GM12878 (cell line): ENCODE measurements around the gene OR2F2. TPM values are rescaled to one million over a fixed set of nuclear protein-coding genes. Genes with fewer than 3 reads are reported as not detected.
A peak's percentile ranks its signal among the peaks of the same experiment; 100 is the strongest.

Experiments used
- CBX3 ChIP-seq: fragments of 200-600 bp; sonication (generic); IDR thresholded peaks from 2 replicates; pipeline ENCODE4 v1.6.1; 2016; ENCODE audit warnings: low read depth, borderline replicate concordance
- DPF2 ChIP-seq: fragments of 450-650 bp; IDR thresholded peaks from 2 replicates; pipeline ENCODE4 v1.6.1; 2017; ENCODE audit warnings: mild to moderate bottlenecking
- EGR1 ChIP-seq, 2 experiments: IDR thresholded peaks; 1 replicate in 1 of 2; 2 replicates in 1 of 2; pipeline ENCODE4 v1.6.1; 2011 to 2012; ENCODE audit warnings: low read depth in 2 of 2, low read length in 2 of 2, borderline replicate concordance in 1 of 2, mild to moderate bottlenecking in 1 of 2, moderate library complexity in 1 of 2
- FOXM1 ChIP-seq: IDR thresholded peaks from 2 replicates; pipeline ENCODE4 v1.6.1; 2012; ENCODE audit warnings: low read depth, mild to moderate bottlenecking, inconsistent platforms, low read length, moderate library complexity
- IRF4 ChIP-seq: IDR thresholded peaks from 2 replicates; pipeline ENCODE4 v1.6.1; 2011; ENCODE audit warnings: low read depth, low read length
- JUND ChIP-seq: IDR thresholded peaks from 2 replicates; pipeline ENCODE4 v1.6.1; 2012; ENCODE audit warnings: low read depth, mild to moderate bottlenecking, low read length, improper control_type of control experiment, moderate library complexity
- MTA2 ChIP-seq: fragments of 450-650 bp; IDR thresholded peaks from 2 replicates; pipeline ENCODE4 v1.6.1; 2016; ENCODE audit warnings: low read depth, mild to moderate bottlenecking, moderate library complexity
- NFYA ChIP-seq: IDR thresholded peaks from 2 replicates; pipeline ENCODE4 v1.6.1; 2011; ENCODE audit warnings: low read depth, mild to moderate bottlenecking, low read length, improper control_type of control experiment, borderline replicate concordance
- SMAD1 ChIP-seq: fragments of 450-650 bp; IDR thresholded peaks from 2 replicates; pipeline ENCODE4 v1.6.1; 2018; ENCODE audit warnings: mild to moderate bottlenecking, low read depth; ENCODE audit not compliant: partially characterized antibody
- SPI1 ChIP-seq: IDR thresholded peaks from 2 replicates; pipeline ENCODE4 v1.6.1; 2011; ENCODE audit warnings: low read depth, mild to moderate bottlenecking, low read length, moderate library complexity, borderline replicate concordance; ENCODE audit not compliant: insufficient read depth
- SREBF1 ChIP-seq: IDR thresholded peaks from 2 replicates; pipeline ENCODE4 v1.6.1; 2012; ENCODE audit warnings: mild to moderate bottlenecking, low read length
- SREBF2 ChIP-seq: IDR thresholded peaks from 2 replicates; pipeline ENCODE4 v1.6.1; 2012; ENCODE audit warnings: mild to moderate bottlenecking, low read length
- SUZ12 ChIP-seq: fragments of 200-600 bp; sonication (generic); IDR thresholded peaks from one replicate; pipeline ENCODE4 v1.6.1; 2018; ENCODE audit warnings: antibody characterized with exemption, mild to moderate bottlenecking; ENCODE audit not compliant: unreplicated experiment
- TCF3 ChIP-seq: IDR thresholded peaks from 2 replicates; pipeline ENCODE4 v1.6.1; 2012; ENCODE audit warnings: low read depth, mild to moderate bottlenecking, low read length, borderline replicate concordance; ENCODE audit not compliant: insufficient read depth
- polyA plus RNA-seq, 11 experiments: library from polyadenylated mRNA; depleted of rRNA in 4 of 11; unstranded in 6 of 11; stranded (reverse) in 5 of 11; fragments of >200 nt; fragmentation: Nextera tagmentation in 4 of 11; fragmentation: Illumina TruSeq in 1 of 11; extraction: Ambion mirVana in 4 of 11; extraction: Trizol in 1 of 11; gene quantifications; 1 replicate in 1 of 11; 2 replicates in 10 of 11; pipeline versions ENCODE4 v1.2.1 to v1.2.3, GENCODE V29; 2011 to 2016; ENCODE audit warnings: inconsistent platforms in 2 of 11, missing spikeins in 2 of 11, low read depth in 1 of 11
- total RNA-seq, 4 experiments: library from RNA; depleted of rRNA in 3 of 4; stranded (reverse); fragments of >200 nt in 3 of 4; fragmentation: Illumina TruSeq in 1 of 4; extraction: Trizol in 1 of 4; gene quantifications; 2 replicates each; pipeline versions ENCODE4 v1.2.1 to v1.2.3, GENCODE V29; 2013 to 2021
- TF ChIP-seq, protein P1 (sequence below): fragments of 450-650 bp; IDR thresholded peaks from 2 replicates; pipeline ENCODE4 v1.6.1; 2017; ENCODE audit warnings: antibody characterized with exemption, mild to moderate bottlenecking, moderate library complexity
- TF ChIP-seq, protein P2 (sequence below): fragments of 450-650 bp; IDR thresholded peaks from 2 replicates; pipeline ENCODE4 v1.6.1; 2017; ENCODE audit warnings: mild to moderate bottlenecking, moderate library complexity
- TF ChIP-seq, protein P3 (sequence below): IDR thresholded peaks from 2 replicates; pipeline ENCODE4 v1.6.1; 2012; ENCODE audit warnings: low read depth, low read length, improper control_type of control experiment
- TF ChIP-seq, protein P4 (sequence below), 3 experiments: IDR thresholded peaks in 2 of 3; conservative IDR thresholded peaks in 1 of 3; 2 replicates each; pipeline ENCODE4 v1.5.1; 2011; ENCODE audit warnings: low read depth in 3 of 3, low read length in 3 of 3, mild to moderate bottlenecking in 3 of 3, control low read depth in 2 of 3, moderate library complexity in 2 of 3, inconsistent platforms in 1 of 3, mixed read lengths in 1 of 3; ENCODE audit not compliant: control insufficient read depth in 2 of 3, insufficient read depth in 1 of 3; ENCODE audit errors: extremely low read depth in 1 of 3
- TF ChIP-seq, protein P5 (sequence below): fragments of 450-650 bp; IDR thresholded peaks from 2 replicates; pipeline ENCODE4 v1.6.1; 2016; ENCODE audit warnings: mild to moderate bottlenecking

Gene OR2F2
- total and polyA plus RNA-seq, 10 of the 15 experiments (the other 5 are each of a cell fraction or from before 2014, with no cell fraction given), result not detected

DNA sequence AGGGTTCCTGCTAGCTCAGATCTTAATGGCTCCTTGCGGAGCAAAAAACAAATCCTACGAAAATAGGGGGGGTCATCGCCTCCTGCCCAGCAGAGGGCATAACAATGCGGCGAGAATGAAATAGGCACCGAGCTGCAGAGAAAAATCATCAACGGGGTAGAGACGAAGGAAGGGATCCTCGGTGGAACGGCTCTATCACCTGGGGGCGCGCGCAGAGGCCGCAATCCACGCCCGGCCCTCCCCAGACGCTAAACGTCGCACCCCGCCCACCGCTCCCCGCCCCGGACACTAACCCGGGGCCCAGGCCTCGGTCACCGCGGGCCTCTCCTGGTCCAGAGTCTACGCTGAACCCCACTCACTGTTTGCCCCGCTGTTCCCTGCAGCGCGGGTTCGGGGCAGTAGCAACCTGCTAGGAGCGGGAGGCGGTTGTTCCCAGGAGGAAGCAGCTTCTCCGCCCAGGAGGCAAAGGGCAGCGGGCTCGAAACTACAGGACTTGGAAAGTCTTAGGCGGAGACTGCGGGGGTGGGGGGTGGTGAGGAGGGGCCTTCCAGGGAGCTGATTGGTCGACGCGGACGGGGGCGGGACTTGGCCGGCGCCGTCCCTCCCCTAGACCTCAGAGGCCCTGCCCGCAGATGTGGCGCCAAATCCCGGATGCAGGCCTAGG is 33.2 kb upstream of the OR2F2 start, which contains the start of gene TCAF1 (continued):
- TF ChIP-seq, protein P1, sequence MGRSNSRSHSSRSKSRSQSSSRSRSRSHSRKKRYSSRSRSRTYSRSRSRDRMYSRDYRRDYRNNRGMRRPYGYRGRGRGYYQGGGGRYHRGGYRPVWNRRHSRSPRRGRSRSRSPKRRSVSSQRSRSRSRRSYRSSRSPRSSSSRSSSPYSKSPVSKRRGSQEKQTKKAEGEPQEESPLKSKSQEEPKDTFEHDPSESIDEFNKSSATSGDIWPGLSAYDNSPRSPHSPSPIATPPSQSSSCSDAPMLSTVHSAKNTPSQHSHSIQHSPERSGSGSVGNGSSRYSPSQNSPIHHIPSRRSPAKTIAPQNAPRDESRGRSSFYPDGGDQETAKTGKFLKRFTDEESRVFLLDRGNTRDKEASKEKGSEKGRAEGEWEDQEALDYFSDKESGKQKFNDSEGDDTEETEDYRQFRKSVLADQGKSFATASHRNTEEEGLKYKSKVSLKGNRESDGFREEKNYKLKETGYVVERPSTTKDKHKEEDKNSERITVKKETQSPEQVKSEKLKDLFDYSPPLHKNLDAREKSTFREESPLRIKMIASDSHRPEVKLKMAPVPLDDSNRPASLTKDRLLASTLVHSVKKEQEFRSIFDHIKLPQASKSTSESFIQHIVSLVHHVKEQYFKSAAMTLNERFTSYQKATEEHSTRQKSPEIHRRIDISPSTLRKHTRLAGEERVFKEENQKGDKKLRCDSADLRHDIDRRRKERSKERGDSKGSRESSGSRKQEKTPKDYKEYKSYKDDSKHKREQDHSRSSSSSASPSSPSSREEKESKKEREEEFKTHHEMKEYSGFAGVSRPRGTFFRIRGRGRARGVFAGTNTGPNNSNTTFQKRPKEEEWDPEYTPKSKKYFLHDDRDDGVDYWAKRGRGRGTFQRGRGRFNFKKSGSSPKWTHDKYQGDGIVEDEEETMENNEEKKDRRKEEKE, result no peak
- TF ChIP-seq DPF2 (peak; percentile 32; the same call in 1 of the 2 replicates), SREBF2 (no peak), FOXM1 (no peak), SREBF1 (no peak), IRF4 (no peak), SPI1 (no peak), CBX3 (no peak), SUZ12 (no peak), NFYA (no peak), MTA2 (0 out of 2 replicates have a peak, but pooled peaks have one; percentile 22), TCF3 (no peak), JUND (no peak), EGR1 (IDR thresholded peaks at IDR 0.05; ENCODE audit: borderline replicate concordance in 1 of 2, low read depth in 2 of 2, low read length in 2 of 2) (peak; percentile 17 to 96), SMAD1 (no peak)
- TF ChIP-seq, protein P2, sequence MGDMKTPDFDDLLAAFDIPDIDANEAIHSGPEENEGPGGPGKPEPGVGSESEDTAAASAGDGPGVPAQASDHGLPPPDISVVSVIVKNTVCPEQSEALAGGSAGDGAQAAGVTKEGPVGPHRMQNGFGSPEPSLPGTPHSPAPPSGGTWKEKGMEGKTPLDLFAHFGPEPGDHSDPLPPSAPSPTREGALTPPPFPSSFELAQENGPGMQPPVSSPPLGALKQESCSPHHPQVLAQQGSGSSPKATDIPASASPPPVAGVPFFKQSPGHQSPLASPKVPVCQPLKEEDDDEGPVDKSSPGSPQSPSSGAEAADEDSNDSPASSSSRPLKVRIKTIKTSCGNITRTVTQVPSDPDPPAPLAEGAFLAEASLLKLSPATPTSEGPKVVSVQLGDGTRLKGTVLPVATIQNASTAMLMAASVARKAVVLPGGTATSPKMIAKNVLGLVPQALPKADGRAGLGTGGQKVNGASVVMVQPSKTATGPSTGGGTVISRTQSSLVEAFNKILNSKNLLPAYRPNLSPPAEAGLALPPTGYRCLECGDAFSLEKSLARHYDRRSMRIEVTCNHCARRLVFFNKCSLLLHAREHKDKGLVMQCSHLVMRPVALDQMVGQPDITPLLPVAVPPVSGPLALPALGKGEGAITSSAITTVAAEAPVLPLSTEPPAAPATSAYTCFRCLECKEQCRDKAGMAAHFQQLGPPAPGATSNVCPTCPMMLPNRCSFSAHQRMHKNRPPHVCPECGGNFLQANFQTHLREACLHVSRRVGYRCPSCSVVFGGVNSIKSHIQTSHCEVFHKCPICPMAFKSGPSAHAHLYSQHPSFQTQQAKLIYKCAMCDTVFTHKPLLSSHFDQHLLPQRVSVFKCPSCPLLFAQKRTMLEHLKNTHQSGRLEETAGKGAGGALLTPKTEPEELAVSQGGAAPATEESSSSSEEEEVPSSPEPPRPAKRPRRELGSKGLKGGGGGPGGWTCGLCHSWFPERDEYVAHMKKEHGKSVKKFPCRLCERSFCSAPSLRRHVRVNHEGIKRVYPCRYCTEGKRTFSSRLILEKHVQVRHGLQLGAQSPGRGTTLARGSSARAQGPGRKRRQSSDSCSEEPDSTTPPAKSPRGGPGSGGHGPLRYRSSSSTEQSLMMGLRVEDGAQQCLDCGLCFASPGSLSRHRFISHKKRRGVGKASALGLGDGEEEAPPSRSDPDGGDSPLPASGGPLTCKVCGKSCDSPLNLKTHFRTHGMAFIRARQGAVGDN, result 0 out of 2 replicates have a peak, but pooled peaks have one; percentile 47
- TF ChIP-seq, protein P3, sequence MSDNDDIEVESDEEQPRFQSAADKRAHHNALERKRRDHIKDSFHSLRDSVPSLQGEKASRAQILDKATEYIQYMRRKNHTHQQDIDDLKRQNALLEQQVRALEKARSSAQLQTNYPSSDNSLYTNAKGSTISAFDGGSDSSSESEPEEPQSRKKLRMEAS, result no peak
- TF ChIP-seq, protein P4, sequence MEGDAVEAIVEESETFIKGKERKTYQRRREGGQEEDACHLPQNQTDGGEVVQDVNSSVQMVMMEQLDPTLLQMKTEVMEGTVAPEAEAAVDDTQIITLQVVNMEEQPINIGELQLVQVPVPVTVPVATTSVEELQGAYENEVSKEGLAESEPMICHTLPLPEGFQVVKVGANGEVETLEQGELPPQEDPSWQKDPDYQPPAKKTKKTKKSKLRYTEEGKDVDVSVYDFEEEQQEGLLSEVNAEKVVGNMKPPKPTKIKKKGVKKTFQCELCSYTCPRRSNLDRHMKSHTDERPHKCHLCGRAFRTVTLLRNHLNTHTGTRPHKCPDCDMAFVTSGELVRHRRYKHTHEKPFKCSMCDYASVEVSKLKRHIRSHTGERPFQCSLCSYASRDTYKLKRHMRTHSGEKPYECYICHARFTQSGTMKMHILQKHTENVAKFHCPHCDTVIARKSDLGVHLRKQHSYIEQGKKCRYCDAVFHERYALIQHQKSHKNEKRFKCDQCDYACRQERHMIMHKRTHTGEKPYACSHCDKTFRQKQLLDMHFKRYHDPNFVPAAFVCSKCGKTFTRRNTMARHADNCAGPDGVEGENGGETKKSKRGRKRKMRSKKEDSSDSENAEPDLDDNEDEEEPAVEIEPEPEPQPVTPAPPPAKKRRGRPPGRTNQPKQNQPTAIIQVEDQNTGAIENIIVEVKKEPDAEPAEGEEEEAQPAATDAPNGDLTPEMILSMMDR (IDR thresholded peaks at IDR 0.05 in 2 of 3, conservative IDR thresholded peaks at IDR 0.05 in 1 of 3; ENCODE audit: control insufficient read depth in 2 of 3, extremely low read depth in 1 of 3, insufficient read depth in 1 of 3, low read depth in 3 of 3, low read length in 3 of 3), result peak; percentile 25 to 40 (median 38); a peak in 5 of 6 replicates
- TF ChIP-seq, protein P5, sequence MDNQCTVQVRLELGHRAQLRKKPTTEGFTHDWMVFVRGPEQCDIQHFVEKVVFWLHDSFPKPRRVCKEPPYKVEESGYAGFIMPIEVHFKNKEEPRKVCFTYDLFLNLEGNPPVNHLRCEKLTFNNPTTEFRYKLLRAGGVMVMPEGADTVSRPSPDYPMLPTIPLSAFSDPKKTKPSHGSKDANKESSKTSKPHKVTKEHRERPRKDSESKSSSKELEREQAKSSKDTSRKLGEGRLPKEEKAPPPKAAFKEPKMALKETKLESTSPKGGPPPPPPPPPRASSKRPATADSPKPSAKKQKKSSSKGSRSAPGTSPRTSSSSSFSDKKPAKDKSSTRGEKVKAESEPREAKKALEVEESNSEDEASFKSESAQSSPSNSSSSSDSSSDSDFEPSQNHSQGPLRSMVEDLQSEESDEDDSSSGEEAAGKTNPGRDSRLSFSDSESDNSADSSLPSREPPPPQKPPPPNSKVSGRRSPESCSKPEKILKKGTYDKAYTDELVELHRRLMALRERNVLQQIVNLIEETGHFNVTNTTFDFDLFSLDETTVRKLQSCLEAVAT, result peak; percentile 64; the same call in 1 of the 2 replicates
